GM19467 (cell line): ENCODE results near the gene NCKAP5.
"Not testable (repeated sequence)": the region's sequence is repeated elsewhere in the genome, so short reads cannot be mapped to it uniquely, and the experiment has no call there.

Experiments used
- ATAC-seq: cut with Tn5 transposase; IDR thresholded peaks from one replicate; pipeline ENCODE4 v1.9.1; 2021; ENCODE audit warnings: mild to moderate bottlenecking, moderate library complexity; ENCODE audit not compliant: unreplicated experiment

NCKAP5 gene

DNA sequence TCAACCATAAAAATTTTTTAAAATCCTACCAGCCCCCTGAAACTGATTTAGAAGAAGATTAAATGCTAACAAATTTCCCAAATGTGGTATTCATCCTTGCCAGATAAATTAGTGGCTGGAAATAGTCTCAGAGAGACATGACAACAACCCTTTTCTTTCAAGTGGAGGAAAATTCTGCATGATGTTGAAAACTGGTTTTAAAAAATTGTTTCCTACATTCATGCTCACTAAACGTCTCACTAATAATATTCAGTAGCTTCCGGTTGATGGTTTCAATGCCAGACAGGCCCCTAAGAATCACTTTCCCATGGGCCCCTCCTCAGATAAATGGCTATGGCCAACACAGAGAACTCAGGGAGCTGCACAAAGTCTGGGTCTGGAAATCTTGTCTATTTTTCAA lies 43.2 kb downstream of the NCKAP5 start:
- ATAC-seq = no peak

DNA sequence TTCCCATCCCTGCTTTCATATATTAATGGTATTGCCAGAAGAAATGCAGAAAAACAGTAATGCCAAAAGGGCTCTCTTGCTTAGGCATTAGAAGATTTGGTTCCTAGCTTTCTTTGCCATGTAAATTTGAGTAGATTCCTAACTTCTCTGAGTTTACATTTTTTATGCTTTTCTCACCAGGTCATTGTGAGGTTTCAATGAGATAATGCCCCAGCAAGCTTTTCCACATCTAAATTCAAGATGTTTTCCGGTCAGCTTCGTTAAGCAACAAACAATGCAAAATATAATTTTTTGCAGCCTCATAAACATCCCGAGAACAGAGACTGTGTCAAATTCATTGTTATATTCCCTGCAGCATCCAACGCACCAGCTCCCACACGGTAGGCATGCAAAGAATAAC lies 44.9 kb downstream of the NCKAP5 start:
- no peak for ATAC-seq

DNA sequence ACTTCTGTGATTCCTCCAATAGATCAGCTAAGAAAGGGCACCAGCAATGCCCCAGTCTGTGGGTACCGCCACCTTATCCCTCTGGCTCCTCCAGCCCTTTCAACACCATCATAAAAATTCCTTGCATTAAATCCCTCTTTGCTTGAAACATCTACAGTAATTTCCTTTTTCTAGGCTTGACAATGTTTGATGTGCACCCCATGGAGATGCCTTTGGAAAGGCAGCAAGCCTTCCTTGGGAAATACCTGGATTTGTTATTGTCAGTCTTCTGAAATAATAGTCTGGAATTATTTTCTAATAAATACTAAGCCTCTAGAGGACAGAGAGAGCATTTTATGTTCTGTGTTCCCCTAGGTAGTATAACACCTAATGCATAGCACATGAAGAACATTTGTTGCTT lies 46.1 kb downstream of the NCKAP5 start:
- no peak for ATAC-seq

DNA sequence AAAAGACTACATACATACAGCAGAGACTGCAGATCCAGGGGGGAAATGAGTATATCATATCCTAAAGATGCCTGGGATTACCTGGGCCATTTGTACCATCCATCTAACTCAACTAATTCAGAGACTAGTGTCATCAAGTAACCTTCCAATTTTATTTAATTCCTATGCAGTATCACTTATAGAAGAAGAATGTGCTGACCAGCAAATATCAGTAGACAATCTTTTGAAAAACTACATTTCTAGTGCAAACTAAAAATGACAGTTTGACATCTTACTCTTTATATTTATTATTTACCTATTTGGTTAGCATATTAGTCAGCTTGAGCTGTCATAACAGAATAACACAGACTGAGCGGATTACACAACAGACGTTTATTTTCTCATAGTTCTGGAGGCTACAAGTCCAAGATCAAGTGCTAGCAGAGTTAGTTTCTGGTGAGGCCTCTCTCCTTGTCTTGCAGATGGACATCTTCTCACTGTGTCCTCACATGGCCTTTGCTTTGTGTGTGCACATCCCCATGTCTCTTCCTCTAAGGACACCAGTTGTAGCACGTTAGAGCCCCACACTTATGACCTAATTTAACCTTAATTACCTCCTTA lies 47.0 kb downstream of the NCKAP5 start:
- no peak for ATAC-seq

DNA sequence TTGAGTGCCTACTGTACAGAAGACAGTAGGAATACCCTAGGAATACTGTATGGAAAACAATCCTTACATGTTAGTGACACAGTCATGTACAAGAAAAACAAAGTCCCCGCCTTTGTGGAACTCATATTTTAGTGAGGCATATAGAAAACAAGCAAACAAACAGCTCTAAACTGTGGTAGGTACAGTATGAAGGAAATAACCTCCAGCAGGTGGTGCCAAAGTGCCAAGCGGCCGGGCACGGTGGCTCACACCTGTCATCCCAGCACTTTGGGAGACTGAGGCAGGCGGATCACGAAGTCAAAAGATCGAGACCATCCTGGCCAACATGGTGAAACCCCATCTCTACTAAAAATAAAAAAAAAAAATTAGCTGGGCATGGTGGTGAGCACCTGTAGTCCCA lies 48.6 kb downstream of the NCKAP5 start:
- ATAC-seq = not testable (repeated sequence)

DNA sequence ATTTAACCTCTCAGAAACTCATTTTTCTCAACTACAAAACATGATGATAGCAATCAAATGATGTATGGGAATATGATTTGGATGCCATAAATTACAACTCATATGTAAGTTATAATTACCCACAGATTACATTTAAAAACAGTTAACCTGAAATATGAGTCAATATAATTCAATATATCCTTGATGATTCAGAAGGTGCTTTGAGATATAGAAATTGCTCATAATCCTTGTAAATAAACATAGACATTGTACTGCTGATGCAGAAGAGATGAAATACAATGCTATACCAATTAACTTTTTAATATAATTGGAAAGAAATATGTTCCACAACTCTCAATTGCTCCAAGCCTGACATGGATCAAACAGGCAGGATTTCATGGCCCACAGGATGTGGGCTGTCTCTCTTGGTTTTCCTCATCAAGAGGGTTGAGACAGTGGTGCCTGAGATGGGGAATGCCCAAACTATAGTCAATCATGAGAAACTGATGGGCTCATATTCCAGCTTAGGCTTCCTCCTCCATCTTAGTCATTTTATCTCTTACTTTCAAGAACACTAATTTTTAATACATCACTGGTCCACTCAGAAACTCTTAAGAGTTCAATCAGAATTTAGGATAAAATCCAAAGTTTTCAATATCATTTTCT lies 49.4 kb downstream of the NCKAP5 start:
- no peak for ATAC-seq

DNA sequence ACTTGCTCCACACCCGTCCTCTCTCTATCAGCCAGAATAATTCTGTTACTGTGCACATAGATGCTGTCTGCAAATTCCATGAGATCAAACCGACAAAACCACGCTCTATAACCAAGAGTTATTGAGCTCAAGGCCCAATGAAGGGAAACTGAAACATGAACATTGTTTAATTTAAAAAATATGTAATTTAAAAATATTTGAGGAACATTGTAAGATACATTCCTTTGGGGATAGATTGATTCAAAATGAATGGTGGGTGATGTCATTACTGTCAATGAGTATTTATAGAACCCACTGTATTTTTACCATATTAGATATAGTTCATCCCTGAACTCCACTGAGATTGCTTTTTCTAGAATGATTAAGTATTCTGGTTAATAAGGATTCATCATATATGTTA lies 50.4 kb downstream of the NCKAP5 start:
- ATAC-seq = no peak

DNA sequence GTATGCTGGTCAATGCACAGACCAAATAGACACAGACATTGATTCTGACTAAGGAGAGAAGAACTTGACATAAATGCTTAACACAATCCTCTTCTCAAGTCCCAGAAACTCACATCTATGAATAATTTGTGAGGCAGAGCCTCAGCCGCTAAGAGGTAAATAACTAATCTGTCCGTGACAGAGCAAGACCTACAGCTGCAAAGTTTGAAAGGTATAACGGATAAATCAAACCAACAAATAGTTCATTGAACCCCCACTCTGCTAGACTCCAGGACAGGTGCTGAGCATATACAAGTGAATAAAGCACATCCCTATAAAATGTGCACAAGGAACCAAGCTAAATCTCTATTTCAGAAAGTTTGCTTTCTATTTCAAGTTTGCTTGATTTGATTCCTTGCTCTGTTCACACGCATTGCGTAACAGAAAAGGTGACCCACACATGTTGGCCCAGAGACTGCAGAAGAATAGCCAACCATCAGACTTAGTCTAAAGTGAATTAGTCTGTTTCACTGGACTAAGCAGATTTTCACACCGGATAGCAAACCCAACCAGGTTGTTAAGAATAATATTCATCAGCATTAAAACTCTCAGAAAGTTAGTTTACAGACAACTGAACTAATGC lies 51.7 kb downstream of the NCKAP5 start:
- no peak for ATAC-seq

DNA sequence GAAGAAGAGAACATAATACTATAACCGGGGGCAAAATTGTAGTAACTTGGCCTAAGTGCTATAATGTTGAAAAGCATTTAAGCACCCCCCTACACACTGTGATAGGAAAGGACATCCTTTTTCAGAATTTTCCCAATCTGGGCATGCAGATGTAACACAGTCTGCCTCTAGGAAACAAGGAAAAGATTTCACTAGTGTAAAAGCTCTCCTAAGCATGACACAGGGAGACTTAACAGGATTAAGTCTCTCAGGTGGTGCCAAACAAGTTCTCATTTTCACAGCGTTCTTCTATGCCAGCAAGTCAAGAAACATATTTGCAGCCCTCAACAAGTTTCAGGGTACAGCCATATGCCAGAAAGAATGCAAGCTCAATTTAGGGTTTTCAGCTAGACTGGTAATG lies 53.0 kb downstream of the NCKAP5 start:
- no peak for ATAC-seq

- no peak for ATAC-seq
Measured at GRCh38 chr2:133513893-133514292, 54.4 kb downstream of the NCKAP5 start.

DNA sequence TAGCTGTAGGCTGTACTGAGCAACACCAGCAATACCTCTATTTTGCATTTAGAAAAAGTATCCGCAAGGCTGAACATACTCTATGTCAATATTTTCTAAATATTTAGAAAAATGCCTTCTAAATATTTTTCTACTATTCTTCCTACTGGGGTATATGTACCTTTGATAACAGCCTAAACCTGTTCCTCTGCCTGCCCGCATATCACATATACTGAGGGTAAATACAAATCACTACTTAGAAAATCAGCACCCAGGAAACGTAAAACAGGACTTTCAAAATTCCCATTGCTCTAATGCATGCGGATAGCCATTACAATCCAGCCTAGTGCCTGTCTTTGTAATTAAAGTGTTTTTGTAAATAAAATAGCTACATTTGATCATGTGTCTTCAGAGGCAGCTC lies 56.1 kb downstream of the NCKAP5 start:
- ATAC-seq = no peak

- no peak for ATAC-seq
Measured at GRCh38 chr2:133511679-133512078, 56.6 kb downstream of the NCKAP5 start.

- no peak for ATAC-seq
Measured at GRCh38 chr2:133509777-133510176, 58.5 kb downstream of the NCKAP5 start.

GRCh38 chr2:133508546-133509165 lies 59.6 kb downstream of the NCKAP5 start:
- no peak for ATAC-seq

DNA sequence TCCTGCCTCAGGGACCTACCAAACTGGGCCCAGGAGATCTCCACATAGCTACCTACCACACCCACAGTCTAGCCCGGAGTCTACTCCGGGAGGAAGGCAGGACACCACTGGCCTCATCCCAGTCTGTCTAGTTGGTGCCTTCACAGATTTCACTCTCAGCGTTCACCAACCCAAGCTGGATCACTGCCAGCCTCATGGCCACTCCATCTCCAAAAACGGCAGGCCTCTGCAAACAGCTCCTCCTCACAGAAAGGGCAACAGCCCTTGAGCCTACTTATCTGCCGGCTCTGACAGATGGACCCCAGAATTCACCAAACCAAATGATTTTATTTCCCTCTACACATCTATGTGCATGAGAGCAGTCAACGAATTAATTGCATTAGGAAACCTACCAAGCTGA lies 61.3 kb downstream of the NCKAP5 start:
- no peak for ATAC-seq

DNA sequence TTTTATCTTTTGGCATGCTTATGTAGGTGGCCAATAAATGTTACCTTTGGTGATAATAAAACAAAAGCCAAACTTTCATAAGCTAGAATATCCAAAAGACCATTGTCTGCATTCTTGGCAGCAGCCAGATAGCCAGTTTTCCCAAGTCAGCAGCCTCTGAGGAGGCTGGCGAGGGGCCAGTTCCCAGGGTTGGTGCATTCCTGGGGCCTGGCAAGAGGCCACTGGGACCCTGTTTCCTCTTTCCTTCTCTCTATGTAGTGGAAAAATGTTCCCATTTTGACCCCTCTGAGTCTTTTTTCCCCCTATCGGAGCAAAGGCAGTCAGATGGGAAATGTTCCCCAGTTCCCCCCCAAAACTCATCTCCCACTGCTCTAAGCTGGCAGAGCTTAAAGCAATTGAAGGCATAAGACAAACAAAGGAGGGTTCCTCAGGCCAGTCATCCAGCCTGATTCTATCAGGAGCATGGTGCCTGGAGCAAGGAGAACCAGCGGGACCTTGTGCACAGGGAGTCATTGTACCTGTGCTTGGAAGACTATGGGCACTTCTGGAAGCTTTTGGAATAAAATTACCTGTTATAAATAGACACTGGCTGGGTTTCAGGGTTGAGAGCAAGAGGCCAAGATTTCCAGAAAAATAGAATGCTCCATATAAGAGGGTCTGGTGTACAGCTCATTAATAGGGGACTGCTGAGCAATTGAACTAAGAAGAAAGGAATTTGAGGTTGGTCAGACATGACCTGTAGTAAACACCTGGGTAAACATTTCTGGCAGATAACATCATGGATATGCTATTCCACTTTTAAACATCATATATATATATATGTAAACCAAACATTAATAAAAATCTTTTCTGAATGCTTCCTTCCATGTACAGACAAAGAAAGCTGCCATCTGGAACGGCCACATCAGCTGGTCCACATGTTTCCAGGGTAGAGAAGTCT lies 63.4 kb downstream of the NCKAP5 start:
- ATAC-seq = no peak

GRCh38 chr2:133503927-133504326 lies 64.3 kb downstream of the NCKAP5 start:
- ATAC-seq = no peak

DNA sequence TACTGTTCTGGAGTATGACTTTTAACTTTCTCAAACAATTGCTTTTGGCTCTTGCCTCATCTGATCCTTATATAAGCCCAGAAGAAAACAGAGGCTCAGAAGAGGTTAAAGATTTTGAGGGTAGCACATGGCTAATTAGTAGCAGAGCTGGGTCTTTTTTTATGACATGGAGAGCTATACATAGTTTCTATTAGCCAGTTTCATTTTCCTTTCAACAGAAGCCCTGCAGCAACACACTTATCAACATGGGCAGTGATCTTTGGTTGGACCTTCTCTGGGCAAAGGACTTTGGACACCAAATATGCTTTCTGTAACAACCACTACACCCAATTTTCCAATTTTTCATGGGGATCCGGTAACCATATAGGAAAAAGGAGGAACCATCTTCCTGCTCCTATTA lies 64.9 kb downstream of the NCKAP5 start:
- ATAC-seq = peak; percentile 68

GRCh38 chr2:133502678-133503077 lies 65.6 kb downstream of the NCKAP5 start:
- ATAC-seq = no peak

DNA sequence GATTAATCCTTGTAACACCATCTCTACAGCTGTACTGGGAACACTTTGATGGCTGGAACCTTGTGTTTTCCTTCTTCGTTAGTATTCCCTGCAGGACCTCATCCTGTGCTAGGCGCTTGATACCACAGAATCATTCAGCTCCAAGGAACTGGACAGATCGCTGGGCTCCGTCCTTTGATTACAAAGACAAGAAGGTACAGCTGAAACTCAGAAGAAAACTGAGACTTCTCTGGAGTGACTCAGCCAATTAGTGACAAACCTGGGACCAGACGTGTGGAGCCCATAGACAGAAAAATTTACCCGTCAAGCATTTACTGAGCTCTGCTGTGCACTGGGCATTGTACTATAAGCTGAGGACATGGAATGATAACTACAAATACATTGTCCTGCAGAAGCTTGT lies 67.3 kb downstream of the NCKAP5 start:
- no peak for ATAC-seq
